ENCODE data around the gene KCNJ18. TPM values are rescaled to one million over a fixed set of nuclear protein-coding genes. Genes with fewer than 3 reads are reported as not detected.
"Not testable (repeated sequence)": the region's sequence is repeated elsewhere in the genome, so short reads cannot be mapped to it uniquely, and the experiment has no call there.

The KCNJ18 gene
- total RNA-seq, 1 donor from 2014 or later: not detected

GRCh38 chr17:21708612-21709535, 16.6 kb downstream of the KCNJ18 start:
- not testable (repeated sequence) for DNase-seq (ENCODE audit: low spot score); H3K27ac Mint-ChIP-seq (ENCODE audit: unreplicated experiment); H3K36me3 Mint-ChIP-seq (ENCODE audit: low read depth); H3K4me3 Mint-ChIP-seq (ENCODE audit: unreplicated experiment); H3K27me3 Mint-ChIP-seq (ENCODE audit: low read depth); H3K4me1 Mint-ChIP-seq (ENCODE audit: low read depth)
- H3K9me3 Mint-ChIP-seq (ENCODE audit: low read depth): peaks cover 37% of the 10 kb centered on the region

GRCh38 chr17:21709994-21710393, 17.7 kb downstream of the KCNJ18 start:
- H3K36me3 Mint-ChIP-seq (ENCODE audit: low read depth); H3K27ac Mint-ChIP-seq (ENCODE audit: unreplicated experiment); H3K4me1 Mint-ChIP-seq (ENCODE audit: low read depth); H3K4me3 Mint-ChIP-seq (ENCODE audit: unreplicated experiment); H3K27me3 Mint-ChIP-seq (ENCODE audit: low read depth); DNase-seq (ENCODE audit: low spot score): not testable (repeated sequence)
- peaks cover 34% of the 10 kb centered on the region for H3K9me3 Mint-ChIP-seq (ENCODE audit: low read depth)

- not testable (repeated sequence) for H3K4me3 Mint-ChIP-seq (ENCODE audit: unreplicated experiment); H3K27ac Mint-ChIP-seq (ENCODE audit: unreplicated experiment); H3K4me1 Mint-ChIP-seq (ENCODE audit: low read depth); H3K27me3 Mint-ChIP-seq (ENCODE audit: low read depth); H3K36me3 Mint-ChIP-seq (ENCODE audit: low read depth); DNase-seq (ENCODE audit: low spot score)
- H3K9me3 Mint-ChIP-seq (ENCODE audit: low read depth): peaks cover 30% of the 10 kb centered on the region
Measured at GRCh38 chr17:21710486-21710885, 18.2 kb downstream of the KCNJ18 start.

DNA sequence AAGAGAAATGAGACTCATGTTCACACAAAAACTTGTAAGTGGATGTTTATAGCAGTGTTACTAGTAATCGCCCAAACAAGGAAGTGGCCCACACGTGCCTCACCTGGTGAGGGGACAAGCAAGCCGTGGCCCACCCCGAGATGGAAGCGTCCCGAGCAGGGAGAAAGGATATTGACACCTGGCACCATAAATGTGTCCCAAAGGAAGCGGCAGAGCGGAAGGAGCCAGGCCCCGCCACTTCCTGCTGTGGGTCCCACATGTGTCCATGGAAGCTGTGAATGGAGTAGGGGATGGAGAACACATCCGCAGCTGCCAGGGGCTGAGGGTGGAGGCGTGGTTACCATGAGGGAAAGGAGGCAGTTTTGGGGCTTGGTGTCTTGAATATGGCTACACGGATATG, 18.9 kb downstream of the KCNJ18 start:
- peaks cover 1% of the 10 kb centered on the region for H3K36me3 Mint-ChIP-seq (ENCODE audit: low read depth)
- H3K27me3 Mint-ChIP-seq (ENCODE audit: low read depth): no peaks in the 10 kb centered on the region
- no peak overlapping the region for H3K27ac Mint-ChIP-seq (ENCODE audit: unreplicated experiment)
- peaks cover 29% of the 10 kb centered on the region for H3K9me3 Mint-ChIP-seq (ENCODE audit: low read depth)
- no peak overlapping the region for H3K4me3 Mint-ChIP-seq (ENCODE audit: unreplicated experiment)
- DNase-seq (ENCODE audit: low spot score): no peak
- no peaks in the 10 kb centered on the region for H3K4me1 Mint-ChIP-seq (ENCODE audit: low read depth)
- TF ChIP-seq, protein P1, sequence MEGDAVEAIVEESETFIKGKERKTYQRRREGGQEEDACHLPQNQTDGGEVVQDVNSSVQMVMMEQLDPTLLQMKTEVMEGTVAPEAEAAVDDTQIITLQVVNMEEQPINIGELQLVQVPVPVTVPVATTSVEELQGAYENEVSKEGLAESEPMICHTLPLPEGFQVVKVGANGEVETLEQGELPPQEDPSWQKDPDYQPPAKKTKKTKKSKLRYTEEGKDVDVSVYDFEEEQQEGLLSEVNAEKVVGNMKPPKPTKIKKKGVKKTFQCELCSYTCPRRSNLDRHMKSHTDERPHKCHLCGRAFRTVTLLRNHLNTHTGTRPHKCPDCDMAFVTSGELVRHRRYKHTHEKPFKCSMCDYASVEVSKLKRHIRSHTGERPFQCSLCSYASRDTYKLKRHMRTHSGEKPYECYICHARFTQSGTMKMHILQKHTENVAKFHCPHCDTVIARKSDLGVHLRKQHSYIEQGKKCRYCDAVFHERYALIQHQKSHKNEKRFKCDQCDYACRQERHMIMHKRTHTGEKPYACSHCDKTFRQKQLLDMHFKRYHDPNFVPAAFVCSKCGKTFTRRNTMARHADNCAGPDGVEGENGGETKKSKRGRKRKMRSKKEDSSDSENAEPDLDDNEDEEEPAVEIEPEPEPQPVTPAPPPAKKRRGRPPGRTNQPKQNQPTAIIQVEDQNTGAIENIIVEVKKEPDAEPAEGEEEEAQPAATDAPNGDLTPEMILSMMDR (IDR thresholded peaks at IDR 0.05): no peak

- H3K9me3 Mint-ChIP-seq (ENCODE audit: low read depth): peaks cover 27% of the 10 kb centered on the region
- H3K27me3 Mint-ChIP-seq (ENCODE audit: low read depth); DNase-seq (ENCODE audit: low spot score); H3K27ac Mint-ChIP-seq (ENCODE audit: unreplicated experiment); H3K4me1 Mint-ChIP-seq (ENCODE audit: low read depth); H3K36me3 Mint-ChIP-seq (ENCODE audit: low read depth); H3K4me3 Mint-ChIP-seq (ENCODE audit: unreplicated experiment): not testable (repeated sequence)
Measured at GRCh38 chr17:21713020-21713419, 20.7 kb downstream of the KCNJ18 start.

DNA sequence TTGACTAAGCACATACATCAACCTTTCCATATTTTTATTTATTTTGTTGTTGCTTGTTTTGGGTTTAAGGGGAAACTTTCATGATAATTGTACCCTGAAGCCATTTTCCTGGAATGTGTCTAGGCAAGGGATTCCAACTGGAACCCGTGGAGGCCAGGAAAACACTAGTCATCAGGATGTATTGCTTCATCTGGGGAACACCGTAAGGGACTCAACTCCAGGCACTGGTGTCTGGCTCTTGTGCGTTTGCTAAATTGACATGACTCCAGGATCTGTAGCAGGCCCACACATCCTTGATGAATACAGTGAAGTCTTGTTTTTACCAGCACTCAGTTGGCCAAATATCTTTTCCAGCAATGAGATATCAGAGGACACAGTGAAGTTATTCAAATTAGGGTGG, 21.3 kb downstream of the KCNJ18 start:
- H3K27ac Mint-ChIP-seq (ENCODE audit: unreplicated experiment); H3K4me3 Mint-ChIP-seq (ENCODE audit: unreplicated experiment); H3K36me3 Mint-ChIP-seq (ENCODE audit: low read depth); H3K4me1 Mint-ChIP-seq (ENCODE audit: low read depth); DNase-seq (ENCODE audit: low spot score); H3K27me3 Mint-ChIP-seq (ENCODE audit: low read depth): not testable (repeated sequence)
- peaks cover 24% of the 10 kb centered on the region for H3K9me3 Mint-ChIP-seq (ENCODE audit: low read depth)

DNA sequence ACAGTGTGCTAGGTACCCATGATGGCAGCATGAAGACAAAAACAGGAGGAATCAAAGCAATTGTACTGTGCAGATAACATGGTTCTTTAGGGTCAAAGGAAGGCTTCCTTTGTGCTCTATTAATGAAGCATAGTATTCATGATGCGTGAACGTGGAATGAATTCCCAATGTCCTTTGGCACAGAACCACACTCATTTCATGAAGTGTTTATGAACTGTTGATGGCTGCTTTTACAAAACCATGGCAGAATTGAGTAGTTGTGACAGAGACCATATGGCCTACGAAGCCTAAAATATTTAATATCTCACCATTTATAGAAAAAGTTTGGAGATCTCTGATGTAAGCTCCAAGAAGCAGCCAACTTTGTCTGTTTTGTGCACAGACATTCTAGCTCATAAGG, 22.4 kb downstream of the KCNJ18 start:
- not testable (repeated sequence) for DNase-seq (ENCODE audit: low spot score); H3K4me1 Mint-ChIP-seq (ENCODE audit: low read depth); H3K4me3 Mint-ChIP-seq (ENCODE audit: unreplicated experiment); H3K36me3 Mint-ChIP-seq (ENCODE audit: low read depth); H3K27ac Mint-ChIP-seq (ENCODE audit: unreplicated experiment); H3K27me3 Mint-ChIP-seq (ENCODE audit: low read depth)
- H3K9me3 Mint-ChIP-seq (ENCODE audit: low read depth): peaks cover 27% of the 10 kb centered on the region

GRCh38 chr17:21715877-21716276, 23.6 kb downstream of the KCNJ18 start:
- H3K9me3 Mint-ChIP-seq (ENCODE audit: low read depth): peaks cover 30% of the 10 kb centered on the region

DNA sequence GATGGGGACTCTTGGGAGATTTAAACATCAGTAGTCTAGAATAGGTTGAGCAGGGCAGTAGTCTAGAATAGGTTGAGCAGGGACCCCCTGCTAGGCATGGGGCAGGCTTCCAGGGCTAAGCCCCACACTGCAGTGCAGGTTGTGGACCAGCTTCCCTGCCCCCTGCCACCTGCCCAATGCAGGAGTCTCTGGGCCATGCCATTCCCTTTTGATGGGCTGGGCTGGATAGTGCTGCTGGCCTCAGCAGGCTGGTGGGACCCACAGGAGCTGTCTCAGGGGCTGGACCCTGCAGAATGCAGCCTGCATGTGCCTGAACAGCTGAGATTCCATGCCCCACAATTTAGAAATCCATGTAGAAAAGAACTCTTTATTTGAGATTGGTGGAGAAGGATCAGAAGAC, 26.6 kb downstream of the KCNJ18 start:
- H3K4me3 Mint-ChIP-seq (ENCODE audit: unreplicated experiment); H3K36me3 Mint-ChIP-seq (ENCODE audit: low read depth); DNase-seq (ENCODE audit: low spot score); H3K27me3 Mint-ChIP-seq (ENCODE audit: low read depth); H3K27ac Mint-ChIP-seq (ENCODE audit: unreplicated experiment); H3K4me1 Mint-ChIP-seq (ENCODE audit: low read depth): not testable (repeated sequence)
- H3K9me3 Mint-ChIP-seq (ENCODE audit: low read depth): peaks cover 21% of the 10 kb centered on the region

More at GRCh38 chr17:21715877-21716276, 23.6 kb downstream of the KCNJ18 start:
- not testable (repeated sequence) for H3K4me3 Mint-ChIP-seq (ENCODE audit: unreplicated experiment); H3K4me1 Mint-ChIP-seq (ENCODE audit: low read depth); H3K36me3 Mint-ChIP-seq (ENCODE audit: low read depth); H3K27me3 Mint-ChIP-seq (ENCODE audit: low read depth); DNase-seq (ENCODE audit: low spot score); H3K27ac Mint-ChIP-seq (ENCODE audit: unreplicated experiment)

GRCh38 chr17:21719511-21720226, 27.3 kb downstream of the KCNJ18 start:
- not testable (repeated sequence) for H3K27me3 Mint-ChIP-seq (ENCODE audit: low read depth); H3K4me3 Mint-ChIP-seq (ENCODE audit: unreplicated experiment); H3K27ac Mint-ChIP-seq (ENCODE audit: unreplicated experiment); H3K4me1 Mint-ChIP-seq (ENCODE audit: low read depth); DNase-seq (ENCODE audit: low spot score); H3K36me3 Mint-ChIP-seq (ENCODE audit: low read depth)
- H3K9me3 Mint-ChIP-seq (ENCODE audit: low read depth): peaks cover 19% of the 10 kb centered on the region

DNA sequence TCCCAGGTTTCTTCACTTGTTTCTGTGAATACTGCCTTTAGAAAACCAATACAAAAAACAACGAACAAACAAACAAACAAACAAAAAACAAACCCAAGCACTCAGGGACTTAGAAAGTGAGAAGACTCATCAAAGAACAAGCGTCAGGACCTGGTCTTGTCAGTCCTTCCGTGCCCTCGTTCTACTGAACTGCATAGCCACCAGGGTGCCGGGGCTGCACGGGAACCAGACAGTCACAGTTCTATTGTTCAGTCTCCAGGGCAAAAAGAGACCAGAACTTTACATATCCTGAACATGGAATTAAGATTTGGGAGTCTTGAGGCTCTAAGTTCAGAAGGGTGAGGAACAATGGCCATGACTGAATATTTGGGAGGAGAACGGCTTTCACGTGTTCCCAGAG, 28.2 kb downstream of the KCNJ18 start:
- peaks cover 16% of the 10 kb centered on the region for H3K9me3 Mint-ChIP-seq (ENCODE audit: low read depth)
- H3K27ac Mint-ChIP-seq (ENCODE audit: unreplicated experiment); H3K4me3 Mint-ChIP-seq (ENCODE audit: unreplicated experiment); H3K36me3 Mint-ChIP-seq (ENCODE audit: low read depth); H3K4me1 Mint-ChIP-seq (ENCODE audit: low read depth); DNase-seq (ENCODE audit: low spot score); H3K27me3 Mint-ChIP-seq (ENCODE audit: low read depth): not testable (repeated sequence)

Data from chondrocyte (in vitro differentiated cells).